GM12865 (cell line): ENCODE data around the gene WDR64.
A peak's percentile ranks its signal among the peaks of the same experiment; 100 is the strongest.

Source experiments
- DNase-seq: peaks from one replicate; pipeline ENCODE4 v3.0.0; 2010; ENCODE audit warnings: low read depth
- H3K4me3 ChIP-seq: 2 replicates; pipeline ENCODE4 v1.5.1; 2011; ENCODE audit warnings: mild to moderate bottlenecking, low read depth, low read length, control low read depth
- TF ChIP-seq, protein P1 (sequence below): IDR thresholded peaks from 2 replicates; pipeline ENCODE4 v1.5.1; 2011; ENCODE audit warnings: low read length, control low read depth, low read depth, inconsistent platforms; ENCODE audit not compliant: insufficient read depth; ENCODE audit errors: missing control alignments

The WDR64 gene

DNA sequence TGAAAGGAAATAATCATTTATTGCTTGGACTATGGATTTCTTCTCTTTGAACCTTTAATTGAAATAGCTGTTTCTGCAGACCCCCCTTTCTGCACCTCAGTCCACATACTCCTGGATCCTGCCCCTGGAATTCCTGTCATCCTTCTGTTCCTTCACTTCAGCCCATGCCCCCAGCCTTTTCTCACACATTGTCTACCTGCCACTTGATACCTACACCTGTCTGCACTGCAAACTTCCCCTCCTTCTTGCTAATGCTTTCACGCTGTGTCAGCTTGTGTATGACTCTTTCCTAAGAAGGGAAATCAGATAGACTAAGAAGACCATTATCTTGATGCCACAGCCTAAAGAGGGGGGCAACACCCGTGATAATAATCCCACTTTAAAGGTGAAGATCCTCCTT lies 115.7 kb downstream of the WDR64 start:
- no peak for DNase-seq
- H3K4me3 ChIP-seq = no peak overlapping the region
- TF ChIP-seq, protein P1, sequence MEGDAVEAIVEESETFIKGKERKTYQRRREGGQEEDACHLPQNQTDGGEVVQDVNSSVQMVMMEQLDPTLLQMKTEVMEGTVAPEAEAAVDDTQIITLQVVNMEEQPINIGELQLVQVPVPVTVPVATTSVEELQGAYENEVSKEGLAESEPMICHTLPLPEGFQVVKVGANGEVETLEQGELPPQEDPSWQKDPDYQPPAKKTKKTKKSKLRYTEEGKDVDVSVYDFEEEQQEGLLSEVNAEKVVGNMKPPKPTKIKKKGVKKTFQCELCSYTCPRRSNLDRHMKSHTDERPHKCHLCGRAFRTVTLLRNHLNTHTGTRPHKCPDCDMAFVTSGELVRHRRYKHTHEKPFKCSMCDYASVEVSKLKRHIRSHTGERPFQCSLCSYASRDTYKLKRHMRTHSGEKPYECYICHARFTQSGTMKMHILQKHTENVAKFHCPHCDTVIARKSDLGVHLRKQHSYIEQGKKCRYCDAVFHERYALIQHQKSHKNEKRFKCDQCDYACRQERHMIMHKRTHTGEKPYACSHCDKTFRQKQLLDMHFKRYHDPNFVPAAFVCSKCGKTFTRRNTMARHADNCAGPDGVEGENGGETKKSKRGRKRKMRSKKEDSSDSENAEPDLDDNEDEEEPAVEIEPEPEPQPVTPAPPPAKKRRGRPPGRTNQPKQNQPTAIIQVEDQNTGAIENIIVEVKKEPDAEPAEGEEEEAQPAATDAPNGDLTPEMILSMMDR = no peak

DNA sequence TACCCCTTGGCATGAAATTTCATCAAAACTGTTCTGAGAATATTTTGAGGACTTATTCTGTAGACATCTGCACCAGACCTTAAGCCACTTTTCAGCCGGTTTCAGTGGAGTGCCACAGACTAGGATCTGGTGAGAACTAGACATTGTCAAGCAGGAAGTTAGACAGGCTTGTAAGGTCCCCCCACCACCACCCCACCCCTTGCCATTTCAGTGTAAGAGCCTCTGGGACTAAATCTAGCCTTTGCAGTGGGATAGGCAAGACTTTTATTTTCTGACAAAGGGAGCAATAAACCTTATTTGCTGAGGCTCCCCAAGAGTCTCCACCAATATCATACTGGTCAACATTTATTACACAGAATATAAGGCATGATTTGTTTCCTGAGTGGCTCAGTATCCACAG lies 118.0 kb downstream of the WDR64 start:
- TF ChIP-seq, protein P1 = no peak
- H3K4me3 ChIP-seq = no peak overlapping the region
- peak; percentile 5 for DNase-seq

DNA sequence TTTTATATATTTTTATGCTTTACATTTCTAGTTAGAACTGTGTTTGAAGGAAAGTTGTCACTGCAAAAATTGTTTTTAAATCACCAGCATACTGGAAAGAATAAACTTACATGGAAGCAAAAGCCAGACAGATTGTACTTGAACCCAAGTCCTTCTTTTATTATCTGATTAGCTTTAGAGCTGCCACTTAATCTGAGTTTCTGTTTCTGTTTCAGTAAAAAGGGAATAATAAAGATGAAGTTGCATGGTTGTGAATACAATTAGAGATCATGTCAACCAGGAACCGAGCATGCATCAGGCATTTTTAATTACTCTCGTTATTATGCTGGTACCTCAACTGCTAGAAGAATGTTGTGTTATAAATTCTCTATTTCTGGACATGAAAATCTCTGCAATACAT lies 119.0 kb downstream of the WDR64 start:
- TF ChIP-seq, protein P1 = no peak
- no peak overlapping the region for H3K4me3 ChIP-seq
- DNase-seq = no peak

DNA sequence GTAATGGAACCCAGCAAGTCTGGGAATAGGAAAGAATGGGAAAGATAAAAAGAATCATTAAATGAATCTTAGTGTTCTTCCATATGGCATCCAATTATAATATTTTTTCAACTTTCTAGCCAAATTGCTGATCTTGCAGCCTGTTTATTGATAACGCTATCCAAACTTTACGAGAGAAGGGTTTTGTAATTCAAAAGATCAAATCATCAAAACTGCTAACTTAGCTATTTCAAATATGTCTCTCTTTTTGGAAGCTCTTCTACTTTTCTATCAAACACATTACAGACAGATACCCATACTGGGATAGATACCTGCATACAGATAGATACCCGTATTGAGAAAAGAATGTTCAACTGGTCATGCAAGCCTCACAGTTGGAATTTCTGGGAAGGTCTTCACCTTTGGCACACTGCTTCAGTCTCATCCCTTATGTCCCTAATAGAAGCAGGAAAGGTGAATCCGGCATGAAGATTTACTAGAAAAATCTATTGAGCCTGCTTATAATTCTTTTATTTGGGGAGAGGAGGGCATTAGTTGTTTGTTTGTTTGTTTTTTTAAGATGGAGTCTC lies 120.9 kb downstream of the WDR64 start:
- DNase-seq = no peak
- H3K4me3 ChIP-seq = no peak overlapping the region
- TF ChIP-seq, protein P1 = no peak

DNA sequence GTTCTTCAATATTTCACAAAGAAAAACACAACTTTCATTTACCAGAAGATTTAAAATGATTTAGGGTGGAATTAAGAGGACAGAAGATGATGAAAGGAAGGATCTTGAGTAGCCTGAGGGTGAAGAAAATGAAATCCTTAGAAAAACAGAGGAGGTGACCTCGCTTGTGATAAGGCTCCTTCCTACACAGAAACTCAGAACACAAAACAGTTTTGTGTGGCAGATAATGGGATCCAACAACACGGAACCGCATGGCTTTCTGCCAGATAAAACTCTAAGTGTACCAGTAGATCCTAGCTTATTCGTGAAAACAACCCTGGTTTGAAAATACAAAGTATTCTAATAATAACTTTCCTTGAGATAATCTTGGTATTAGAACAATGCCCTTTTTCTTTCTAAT lies 121.9 kb downstream of the WDR64 start:
- TF ChIP-seq, protein P1 = no peak
- no peak overlapping the region for H3K4me3 ChIP-seq
- DNase-seq = no peak

DNA sequence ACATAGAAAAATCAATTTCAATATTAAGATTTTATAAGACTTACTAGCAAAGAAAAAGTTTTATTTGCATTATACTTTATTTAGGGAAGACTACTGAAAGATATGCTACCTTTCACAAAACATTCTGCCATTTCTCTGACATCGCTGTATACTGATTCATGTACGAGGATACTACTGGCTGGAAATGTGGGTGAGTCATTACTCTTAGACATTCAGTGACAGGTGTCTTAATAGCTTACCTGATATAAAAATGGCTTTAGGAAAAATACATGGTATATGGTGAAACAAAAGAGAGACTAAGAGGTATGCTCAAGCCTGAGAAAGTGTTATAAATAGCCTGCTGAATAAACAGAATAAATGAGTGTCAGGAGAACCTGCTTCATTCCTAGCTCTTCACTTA lies 122.9 kb downstream of the WDR64 start:
- TF ChIP-seq, protein P1 = no peak
- no peak for DNase-seq
- no peak overlapping the region for H3K4me3 ChIP-seq

DNA sequence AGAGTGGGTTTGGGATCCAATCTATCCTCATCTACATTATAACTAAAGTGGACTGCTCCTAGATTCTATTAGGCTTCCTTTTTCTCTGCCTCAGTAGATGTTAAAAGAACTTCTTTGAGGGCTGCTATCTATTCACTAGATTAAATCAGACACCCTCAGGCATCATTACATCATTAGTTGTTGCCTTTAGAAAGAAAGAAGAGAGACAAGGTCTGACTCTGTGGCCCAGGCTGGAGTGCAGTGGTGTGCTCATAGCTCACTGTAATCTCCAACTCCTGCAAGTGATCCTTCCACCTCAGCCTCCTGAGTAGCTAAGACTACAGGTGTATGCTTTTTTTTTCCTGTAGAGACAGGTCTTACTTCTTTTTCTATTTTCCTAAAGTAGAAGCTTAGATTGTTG lies 124.8 kb downstream of the WDR64 start:
- TF ChIP-seq, protein P1 = no peak
- no peak for DNase-seq
- H3K4me3 ChIP-seq = no peak overlapping the region
